ENCODE measurements around the gene NSMCE3.

DNA sequence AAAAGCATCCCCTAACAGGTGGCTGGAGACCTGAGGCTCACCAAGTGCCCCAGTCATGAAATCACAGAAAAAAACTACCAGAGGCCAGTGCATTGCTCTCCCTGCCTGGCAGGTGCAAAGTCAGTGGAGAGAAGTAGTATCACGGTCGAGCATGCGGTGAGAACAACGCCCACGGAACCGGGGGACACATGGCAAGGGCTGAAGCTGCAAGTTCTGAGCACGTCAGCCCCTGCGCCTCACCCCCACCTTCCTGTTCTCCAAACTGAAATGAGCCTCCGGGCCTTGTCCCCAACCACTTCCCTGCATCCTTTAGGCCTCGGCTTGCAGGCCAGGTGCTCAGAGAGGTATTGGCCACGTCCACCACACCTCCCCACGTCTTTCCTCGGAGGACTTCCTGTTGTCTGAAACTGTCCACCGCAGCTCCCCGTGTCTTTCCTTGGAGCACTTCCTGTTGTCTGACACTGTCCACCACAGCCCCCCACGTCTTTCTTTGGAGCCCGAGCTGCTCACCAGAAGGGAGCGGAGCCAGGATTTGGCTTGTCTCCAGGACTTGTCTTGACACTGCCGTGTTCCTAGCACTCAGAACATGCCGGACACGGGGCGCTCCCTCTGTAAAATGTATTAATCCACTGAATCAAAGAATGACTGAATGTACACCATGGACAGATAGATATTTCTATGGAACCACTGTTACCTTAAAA is 43.9 kb downstream of the NSMCE3 start:
- no peak for TF ChIP-seq EZH2 (IDR thresholded peaks at IDR 0.05)
- TF ChIP-seq POLR2AphosphoS5 (IDR thresholded peaks at IDR 0.05; ENCODE audit: borderline replicate concordance, low read depth, low read length) = no peak
- TF ChIP-seq FOXP2 (optimal IDR thresholded peaks at IDR 0.05; ENCODE audit: control extremely low read depth, extremely low read length, insufficient read depth) = no peak

Measured in SK-N-MC (cell line).